Retinal pigment epithelial cell (primary cell): Measurements from ENCODE around the gene PLXNA4.

Experiments used
- DNase-seq: peaks from one replicate; pipeline ENCODE4 v3.0.0-alpha.2; 2010; ENCODE audit warnings: low read depth
- H3K4me3 ChIP-seq: 2 replicates; pipeline ENCODE4 v1.5.1; 2011; ENCODE audit warnings: mild to moderate bottlenecking, low read length, control low read depth, moderate library complexity
- CTCF ChIP-seq: conservative IDR thresholded peaks from 2 replicates; pipeline ENCODE4 v1.5.1; 2011; ENCODE audit warnings: low read depth, low read length, control low read depth, inconsistent platforms

The PLXNA4 gene

GRCh38 chr7:132272763-132273371, 303.4 kb downstream of the PLXNA4 start:
- DNase-seq = no peak
- no peak for TF ChIP-seq CTCF
- no peak overlapping the region for H3K4me3 ChIP-seq

GRCh38 chr7:132270517-132270916, 305.8 kb downstream of the PLXNA4 start:
- no peak overlapping the region for H3K4me3 ChIP-seq
- DNase-seq = no peak
- TF ChIP-seq CTCF = no peak

DNA sequence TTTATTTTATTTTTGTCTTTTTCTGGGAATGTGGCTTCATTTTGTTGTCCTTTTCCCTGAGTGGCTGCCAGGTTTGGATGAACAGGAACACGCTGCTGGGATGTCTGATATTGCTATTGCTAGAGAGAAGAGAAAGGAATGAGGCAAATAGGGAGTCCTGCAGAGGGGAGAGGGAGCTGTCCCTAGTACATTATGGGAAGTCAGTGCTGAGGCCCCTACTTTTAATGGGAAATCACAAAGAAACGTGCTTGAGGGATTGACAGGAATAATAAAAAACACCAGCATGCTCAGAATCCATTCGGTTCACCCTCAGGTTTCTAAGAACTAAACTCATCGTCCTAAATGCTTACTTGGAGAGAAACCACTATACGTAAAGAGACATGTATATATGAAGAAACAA, 306.6 kb downstream of the PLXNA4 start:
- DNase-seq = no peak
- TF ChIP-seq CTCF = no peak
- H3K4me3 ChIP-seq = no peak overlapping the region

DNA sequence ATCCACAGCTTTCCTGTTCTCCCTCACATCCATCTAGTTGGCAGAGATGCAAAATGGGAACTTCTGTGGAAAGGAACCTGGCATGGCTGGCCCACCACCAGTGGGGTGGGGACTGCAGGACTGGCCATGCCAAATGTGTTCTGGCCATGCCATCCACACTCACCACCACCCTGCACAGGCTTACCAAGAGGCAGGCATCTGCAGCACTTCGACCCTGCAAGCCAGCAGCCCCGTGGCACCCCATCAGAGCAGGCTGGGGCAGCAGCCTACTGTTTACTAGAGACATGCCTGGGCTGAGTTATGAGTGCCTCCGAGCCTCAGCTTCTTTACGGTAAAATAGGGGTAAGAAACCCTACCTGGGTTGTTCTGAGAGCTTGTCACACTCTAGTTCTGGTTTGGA, 313.1 kb downstream of the PLXNA4 start:
- no peak for DNase-seq
- H3K4me3 ChIP-seq = no peak overlapping the region
- no peak for TF ChIP-seq CTCF

GRCh38 chr7:132262160-132262470, 314.2 kb downstream of the PLXNA4 start:
- TF ChIP-seq CTCF = no peak
- H3K4me3 ChIP-seq = no peak overlapping the region
- DNase-seq = no peak

- TF ChIP-seq CTCF = no peak
- DNase-seq = no peak
- H3K4me3 ChIP-seq = no peak overlapping the region
Measured at GRCh38 chr7:132261327-132262159, 314.7 kb downstream of the PLXNA4 start.

DNA sequence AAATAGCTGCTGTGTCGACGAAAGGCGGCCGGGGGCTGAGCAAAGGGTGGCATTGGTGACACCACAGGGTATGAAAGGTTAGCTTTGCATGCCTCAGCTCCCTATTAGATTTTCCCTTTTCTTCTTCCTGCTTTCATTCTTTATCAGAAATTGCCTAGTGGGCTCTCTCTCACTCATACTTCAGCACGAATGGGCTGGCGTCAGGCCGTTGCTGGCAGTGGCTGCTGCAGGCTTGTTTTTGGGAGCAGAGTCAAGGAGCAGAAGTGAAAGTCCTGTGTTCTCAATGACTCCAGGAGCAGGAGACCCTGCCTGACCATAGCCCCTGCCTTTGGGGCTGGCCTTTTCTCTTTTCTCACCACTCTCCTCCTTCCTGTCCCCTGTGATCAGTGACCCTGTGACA, 318.0 kb downstream of the PLXNA4 start:
- no peak for DNase-seq
- no peak for TF ChIP-seq CTCF
- no peak overlapping the region for H3K4me3 ChIP-seq
